Measurements from ENCODE around the gene IVL. TPM values are rescaled to one million over a fixed set of nuclear protein-coding genes. Genes with fewer than 3 reads are reported as not detected.

IVL gene
- total and polyA plus RNA-seq, 4 experiments from 2014 or later, result not detected

- no peak overlapping the region for H3K27ac ChIP-seq (ENCODE audit: low read depth, low read length)
- Mint-ChIP-seq H3K4me3 (no peak overlapping the region), H3K4me1 (no peaks in the 10 kb centered on the region), H3K36me3 (no peaks in the 10 kb centered on the region), H3K9me3 (peaks cover 0 to 6% (median 0%) of the 10 kb centered on the region in 8 donors), H3K27ac (no peak overlapping the region), H3K27me3 (peaks cover 19 to 33% of the 10 kb centered on the region in 2 donors)
- POLR2A ChIA-PET (ENCODE audit: partially characterized antibody), result no interaction called here
- CTCF ChIA-PET (ENCODE audit: partially characterized antibody), result no interaction called here
- no peaks in the 10 kb centered on the region for H3K4me1 ChIP-seq (ENCODE audit: insufficient read depth, low read length)
- H3K4me3 ChIP-seq (ENCODE audit: low read length in 2 of 2), result no peak overlapping the region
- no peaks in the 10 kb centered on the region for H3K9me3 ChIP-seq (ENCODE audit: control insufficient read depth in 1 of 2, low read length in 2 of 2)
- peaks cover 6% of the 10 kb centered on the region for H3K27me3 ChIP-seq (ENCODE audit: insufficient read depth, low read length)
- no peaks in the 10 kb centered on the region for H3K36me3 ChIP-seq (ENCODE audit: insufficient read depth, low read length)
- DNase-seq, result no peak
- intact Hi-C loops (cut with micrococcal nuclease), result no loop called here
Measured at GRCh38 chr1:152912471-152912870, 4.1 kb downstream of the IVL start.

GRCh38 chr1:152912900-152913299 lies 4.6 kb downstream of the IVL start:
- H3K36me3 Mint-ChIP-seq, result no peaks in the 10 kb centered on the region
- ChIA-PET POLR2A (ENCODE audit: partially characterized antibody) (no interaction called here), CTCF (ENCODE audit: partially characterized antibody) (no interaction called here)
- no peaks in the 10 kb centered on the region for H3K4me1 ChIP-seq (ENCODE audit: insufficient read depth, low read length)
- no peak overlapping the region for H3K27ac Mint-ChIP-seq
- intact Hi-C loops (cut with micrococcal nuclease), result no loop called here
- peaks cover 16 to 30% of the 10 kb centered on the region in 2 donors for H3K27me3 Mint-ChIP-seq
- no peak overlapping the region for H3K4me3 ChIP-seq (ENCODE audit: low read length in 2 of 2)
- no peak overlapping the region for H3K27ac ChIP-seq (ENCODE audit: low read depth, low read length)
- H3K27me3 ChIP-seq (ENCODE audit: insufficient read depth, low read length), result peaks cover 6% of the 10 kb centered on the region
- no peak for DNase-seq
- peaks cover 0 to 6% (median 0%) of the 10 kb centered on the region in 8 donors for H3K9me3 Mint-ChIP-seq
- H3K4me1 Mint-ChIP-seq, result no peaks in the 10 kb centered on the region
- no peaks in the 10 kb centered on the region for H3K36me3 ChIP-seq (ENCODE audit: insufficient read depth, low read length)
- H3K9me3 ChIP-seq (ENCODE audit: control insufficient read depth in 1 of 2, low read length in 2 of 2), result no peaks in the 10 kb centered on the region
- H3K4me3 Mint-ChIP-seq, result peak overlapping the region in 1 of 8 donors; percentile 25

- no peak overlapping the region for H3K27ac Mint-ChIP-seq
- H3K4me3 Mint-ChIP-seq, result no peak overlapping the region
- Histone ChIP-seq H3K9me3 (ENCODE audit: control insufficient read depth in 1 of 2, low read length in 2 of 2) (no peaks in the 10 kb centered on the region), H3K27ac (ENCODE audit: low read depth, low read length) (no peak overlapping the region), H3K27me3 (ENCODE audit: insufficient read depth, low read length) (peaks cover 9% of the 10 kb centered on the region), H3K4me3 (ENCODE audit: low read length in 2 of 2) (no peak overlapping the region), H3K4me1 (ENCODE audit: insufficient read depth, low read length) (no peaks in the 10 kb centered on the region), H3K36me3 (ENCODE audit: insufficient read depth, low read length) (no peaks in the 10 kb centered on the region)
- peaks cover 0 to 4% (median 0%) of the 10 kb centered on the region in 8 donors for H3K9me3 Mint-ChIP-seq
- intact Hi-C loops (cut with micrococcal nuclease), result no loop called here
- H3K4me1 Mint-ChIP-seq, result no peaks in the 10 kb centered on the region
- no peaks in the 10 kb centered on the region for H3K36me3 Mint-ChIP-seq
- no peak for DNase-seq
- peaks cover 9 to 19% of the 10 kb centered on the region in 2 donors for H3K27me3 Mint-ChIP-seq
- CTCF ChIA-PET (ENCODE audit: partially characterized antibody), result no interaction called here
- POLR2A ChIA-PET (ENCODE audit: partially characterized antibody), result no interaction called here
Measured at GRCh38 chr1:152917794-152918193, 9.4 kb downstream of the IVL start.

- no peak for DNase-seq
- Mint-ChIP-seq H3K9me3 (peaks cover 0 to 4% (median 0%) of the 10 kb centered on the region in 8 donors), H3K4me1 (no peaks in the 10 kb centered on the region)
Measured at GRCh38 chr1:152919071-152919470, 10.7 kb downstream of the IVL start.

GRCh38 chr1:152924191-152924590 lies 15.8 kb downstream of the IVL start:
- no peak for DNase-seq
- Mint-ChIP-seq H3K4me1 (no peaks in the 10 kb centered on the region), H3K27ac (no peak overlapping the region), H3K9me3 (peaks cover 0 to 5% (median 0%) of the 10 kb centered on the region in 8 donors), H3K36me3 (no peaks in the 10 kb centered on the region), H3K4me3 (no peak overlapping the region), H3K27me3 (peaks cover 2 to 11% of the 10 kb centered on the region in 2 donors)
- ChIA-PET CTCF (ENCODE audit: partially characterized antibody) (interaction anchor here (1.5 kb wide), 1 partner anchor 54 kb away, joined by 3 read pairs; no protein-coding TSS in a partner anchor), POLR2A (ENCODE audit: partially characterized antibody) (no interaction called here)
- Histone ChIP-seq H3K27me3 (ENCODE audit: insufficient read depth, low read length) (no peaks in the 10 kb centered on the region), H3K4me1 (ENCODE audit: insufficient read depth, low read length) (no peaks in the 10 kb centered on the region), H3K27ac (ENCODE audit: low read depth, low read length) (no peak overlapping the region), H3K9me3 (ENCODE audit: control insufficient read depth in 1 of 2, low read length in 2 of 2) (no peaks in the 10 kb centered on the region), H3K36me3 (ENCODE audit: insufficient read depth, low read length) (no peaks in the 10 kb centered on the region), H3K4me3 (ENCODE audit: low read length in 2 of 2) (no peak overlapping the region)
- intact Hi-C loops (cut with micrococcal nuclease), result no loop called here

More at GRCh38 chr1:152919071-152919470, 10.7 kb downstream of the IVL start:
- H3K4me3 ChIP-seq (ENCODE audit: low read length in 2 of 2), result no peak overlapping the region
- no peaks in the 10 kb centered on the region for H3K36me3 Mint-ChIP-seq
- intact Hi-C loops (cut with micrococcal nuclease), result no loop called here
- H3K4me3 Mint-ChIP-seq, result no peak overlapping the region
- no peak overlapping the region for H3K27ac Mint-ChIP-seq
- peaks cover 9% of the 10 kb centered on the region for H3K27me3 ChIP-seq (ENCODE audit: insufficient read depth, low read length)
- no peaks in the 10 kb centered on the region for H3K9me3 ChIP-seq (ENCODE audit: control insufficient read depth in 1 of 2, low read length in 2 of 2)
- no peaks in the 10 kb centered on the region for H3K36me3 ChIP-seq (ENCODE audit: insufficient read depth, low read length)
- no peaks in the 10 kb centered on the region for H3K4me1 ChIP-seq (ENCODE audit: insufficient read depth, low read length)
- ChIA-PET CTCF (ENCODE audit: partially characterized antibody) (interaction anchor here (0.7 kb wide), 1 partner anchor 52 kb away, joined by 4 read pairs; no protein-coding TSS in a partner anchor), POLR2A (ENCODE audit: partially characterized antibody) (no interaction called here)
- peaks cover 9 to 15% of the 10 kb centered on the region in 2 donors for H3K27me3 Mint-ChIP-seq
- no peak overlapping the region for H3K27ac ChIP-seq (ENCODE audit: low read depth, low read length)

GRCh38 chr1:152926091-152926490 lies 17.7 kb downstream of the IVL start:
- peaks cover 0 to 4% (median 0%) of the 10 kb centered on the region in 8 donors for H3K9me3 Mint-ChIP-seq
- Histone ChIP-seq H3K27ac (ENCODE audit: low read depth, low read length) (no peak overlapping the region), H3K27me3 (ENCODE audit: insufficient read depth, low read length) (no peaks in the 10 kb centered on the region), H3K4me1 (ENCODE audit: insufficient read depth, low read length) (no peaks in the 10 kb centered on the region), H3K4me3 (ENCODE audit: low read length in 2 of 2) (no peak overlapping the region), H3K9me3 (ENCODE audit: control insufficient read depth in 1 of 2, low read length in 2 of 2) (no peaks in the 10 kb centered on the region), H3K36me3 (ENCODE audit: insufficient read depth, low read length) (no peaks in the 10 kb centered on the region)
- no peak for DNase-seq
- H3K36me3 Mint-ChIP-seq, result no peaks in the 10 kb centered on the region
- no peaks in the 10 kb centered on the region for H3K4me1 Mint-ChIP-seq
- CTCF ChIA-PET (ENCODE audit: partially characterized antibody), result no interaction called here
- no peak overlapping the region for H3K4me3 Mint-ChIP-seq
- intact Hi-C loops (cut with micrococcal nuclease), result no loop called here
- H3K27ac Mint-ChIP-seq, result no peak overlapping the region
- POLR2A ChIA-PET (ENCODE audit: partially characterized antibody), result no interaction called here
- H3K27me3 Mint-ChIP-seq, result peaks cover 2 to 10% of the 10 kb centered on the region in 2 donors

- Histone ChIP-seq H3K27me3 (ENCODE audit: insufficient read depth, low read length) (no peaks in the 10 kb centered on the region), H3K4me3 (ENCODE audit: low read length in 2 of 2) (no peak overlapping the region), H3K27ac (ENCODE audit: low read depth, low read length) (no peak overlapping the region), H3K36me3 (ENCODE audit: insufficient read depth, low read length) (no peaks in the 10 kb centered on the region), H3K9me3 (ENCODE audit: control insufficient read depth in 1 of 2, low read length in 2 of 2) (no peaks in the 10 kb centered on the region), H3K4me1 (ENCODE audit: insufficient read depth, low read length) (no peaks in the 10 kb centered on the region)
- Mint-ChIP-seq H3K4me1 (no peaks in the 10 kb centered on the region), H3K27ac (no peak overlapping the region), H3K9me3 (peaks cover 0 to 4% (median 0%) of the 10 kb centered on the region in 8 donors), H3K36me3 (no peaks in the 10 kb centered on the region), H3K4me3 (no peak overlapping the region), H3K27me3 (peaks cover 0 to 9% of the 10 kb centered on the region in 2 donors)
- DNase-seq, result no peak
- intact Hi-C loops (cut with micrococcal nuclease), result no loop called here
- ChIA-PET CTCF (ENCODE audit: partially characterized antibody) (no interaction called here), POLR2A (ENCODE audit: partially characterized antibody) (no interaction called here)
Measured at GRCh38 chr1:152928671-152929070, 20.3 kb downstream of the IVL start.
